GM18858 (cell line): ENCODE data around the gene WDR1.

Source experiments
- ATAC-seq: cut with Tn5 transposase; IDR thresholded peaks from one replicate; pipeline ENCODE4 v1.9.1; 2021; ENCODE audit not compliant: unreplicated experiment

WDR1 gene

GRCh38 chr4:10087152-10087791, 29.3 kb downstream of the WDR1 start:
- no peak for ATAC-seq

GRCh38 chr4:10086506-10087120, 30.0 kb downstream of the WDR1 start:
- ATAC-seq: no peak

- ATAC-seq: no peak
Measured at GRCh38 chr4:10085828-10086505, 30.6 kb downstream of the WDR1 start.

GRCh38 chr4:10085386-10085785, 31.2 kb downstream of the WDR1 start:
- ATAC-seq: no peak

- ATAC-seq: no peak
Measured at GRCh38 chr4:10084651-10085358, 31.8 kb downstream of the WDR1 start.

- no peak for ATAC-seq
Measured at GRCh38 chr4:10083861-10084641, 32.5 kb downstream of the WDR1 start.

GRCh38 chr4:10083331-10083771, 33.2 kb downstream of the WDR1 start:
- ATAC-seq: no peak

GRCh38 chr4:10082459-10083272, 33.9 kb downstream of the WDR1 start:
- ATAC-seq: no peak

- no peak for ATAC-seq
Measured at GRCh38 chr4:10082047-10082446, 34.6 kb downstream of the WDR1 start.

GRCh38 chr4:10081218-10081606, 35.4 kb downstream of the WDR1 start:
- no peak for ATAC-seq

GRCh38 chr4:10080589-10081217, 35.9 kb downstream of the WDR1 start:
- no peak for ATAC-seq

- ATAC-seq: no peak
Measured at GRCh38 chr4:10079912-10080588, 36.5 kb downstream of the WDR1 start.

- no peak for ATAC-seq
Measured at GRCh38 chr4:10079256-10079655, 37.3 kb downstream of the WDR1 start.

- ATAC-seq: no peak
Measured at GRCh38 chr4:10078481-10079233, 37.9 kb downstream of the WDR1 start.

GRCh38 chr4:10077483-10078335, 38.9 kb downstream of the WDR1 start:
- ATAC-seq: no peak

GRCh38 chr4:10077076-10077475, 39.5 kb downstream of the WDR1 start:
- ATAC-seq: no peak

GRCh38 chr4:10075953-10076391, 40.6 kb downstream of the WDR1 start:
- no peak for ATAC-seq
